Superior temporal gyrus (tissue), 1 donor: Measurements from ENCODE around the gene TKFC.

ENCODE experiments used
- DNase-seq: peaks from one replicate; pipeline ENCODE4 v3.0.0-alpha.2; 2016; ENCODE audit errors: extremely low spot score

TKFC gene

DNA sequence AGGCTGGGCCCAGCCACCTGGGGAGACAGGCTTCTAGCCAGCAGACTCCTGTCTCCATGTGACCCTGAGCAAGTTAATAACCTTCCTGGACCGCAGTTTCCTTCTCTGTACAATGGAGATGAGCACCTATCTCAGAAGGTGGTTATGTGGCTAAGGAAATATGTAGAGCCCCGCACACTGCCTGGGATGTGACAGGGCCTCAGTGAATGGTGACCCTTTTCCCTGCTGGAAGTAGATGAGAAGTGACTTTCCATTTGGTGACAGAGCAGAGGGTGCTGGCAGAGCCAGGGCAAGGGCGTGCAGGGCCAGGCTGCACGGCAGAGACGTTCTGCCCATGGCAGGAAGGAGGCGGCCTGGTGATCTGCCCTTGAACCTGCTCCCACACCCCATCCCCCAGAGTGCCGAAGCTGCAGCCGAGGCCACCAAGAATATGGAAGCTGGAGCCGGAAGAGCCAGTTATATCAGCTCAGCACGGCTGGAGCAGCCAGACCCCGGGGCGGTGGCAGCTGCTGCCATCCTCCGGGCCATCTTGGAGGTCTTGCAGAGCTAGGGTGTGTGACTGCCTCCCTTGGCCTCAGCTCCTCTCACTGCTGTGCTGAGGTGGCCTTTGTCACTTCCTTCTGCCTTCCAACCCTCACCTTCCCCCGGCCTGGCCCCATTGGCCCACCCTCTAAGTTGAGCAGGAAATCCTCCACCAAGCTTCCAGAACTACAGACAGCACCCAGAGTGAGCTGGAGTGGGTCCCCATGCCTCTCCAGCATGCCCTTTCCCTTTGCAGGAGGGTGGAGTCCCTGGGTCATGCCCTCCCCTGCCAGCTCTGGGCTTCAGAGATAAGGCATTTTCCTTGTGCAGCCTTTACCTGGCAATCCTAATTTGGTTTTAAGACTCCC lies 13.2 kb downstream of the TKFC start:
- DNase-seq: no peak

DNA sequence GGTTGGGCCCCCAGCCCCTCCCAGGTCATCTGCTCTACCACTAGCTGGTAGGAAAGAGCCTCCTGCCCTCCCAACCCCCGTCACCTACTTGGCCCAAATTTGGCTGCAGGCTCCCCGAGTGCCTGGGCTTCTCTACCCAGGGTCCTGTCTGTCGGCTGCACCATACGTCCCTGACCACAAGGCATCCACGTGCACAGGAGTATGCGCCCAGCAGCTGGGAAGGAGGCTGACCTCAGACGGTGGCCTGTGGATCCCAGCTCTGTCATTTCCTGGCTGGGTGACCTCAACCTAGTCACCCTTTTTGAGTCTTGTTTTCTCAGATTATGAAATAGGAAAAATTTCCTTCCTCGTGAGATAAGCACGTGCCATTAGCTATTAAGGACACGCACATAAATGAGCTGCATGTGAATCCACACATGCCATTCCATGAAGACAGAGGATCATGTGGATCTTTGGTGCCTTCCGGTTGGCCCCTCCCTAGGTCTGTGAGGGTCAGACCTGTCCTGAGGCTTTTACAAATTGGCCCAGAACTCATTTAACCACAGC lies 15.0 kb downstream of the TKFC start:
- no peak for DNase-seq

DNA sequence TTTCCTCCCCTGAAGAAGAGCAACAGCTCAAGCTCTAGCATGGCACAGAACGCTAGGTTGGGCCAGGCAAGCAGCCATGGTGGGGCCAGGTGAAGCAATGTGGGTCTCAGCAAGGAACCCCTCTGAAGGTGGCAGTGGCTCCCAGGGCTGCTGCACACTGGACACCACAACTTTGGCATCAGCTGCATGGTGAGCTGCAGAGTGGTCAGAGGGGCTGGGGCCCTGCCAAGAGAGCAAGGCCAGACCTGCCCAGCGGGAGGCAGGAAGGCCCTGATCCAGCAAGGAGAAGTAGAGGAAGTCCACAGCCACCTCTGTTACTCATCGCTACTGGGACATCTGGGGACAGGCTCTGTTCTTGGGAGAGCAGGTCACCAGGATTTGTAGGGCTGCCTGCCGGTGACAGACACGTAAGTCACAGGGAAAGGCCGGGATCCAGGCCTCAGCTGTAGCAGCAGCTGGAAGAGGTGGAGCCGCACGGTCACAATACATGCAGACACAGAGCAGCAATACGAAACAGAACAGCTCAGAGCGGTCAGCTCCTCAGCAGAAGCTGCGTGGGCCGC lies 16.2 kb downstream of the TKFC start:
- no peak for DNase-seq

DNA sequence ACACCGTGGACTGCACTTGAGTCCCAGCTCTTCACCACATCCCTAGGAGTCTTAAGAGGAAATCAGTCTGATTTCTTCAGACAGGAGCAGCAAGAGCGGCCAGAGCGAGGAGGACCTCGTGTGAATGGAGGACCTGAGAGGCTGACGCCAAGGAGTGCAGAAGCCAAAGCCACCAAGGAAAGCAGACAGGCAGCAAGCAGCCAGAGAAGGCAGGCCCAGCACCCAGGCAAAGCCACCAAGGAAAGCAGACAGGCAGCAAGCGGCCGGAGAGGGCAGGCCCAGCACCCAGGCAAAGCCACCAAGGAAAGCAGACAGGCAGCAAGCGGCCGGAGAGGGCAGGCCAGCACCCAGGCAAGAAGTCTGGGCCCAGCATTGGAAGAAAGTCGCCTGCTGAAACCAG lies 16.9 kb downstream of the TKFC start:
- DNase-seq: no peak

DNA sequence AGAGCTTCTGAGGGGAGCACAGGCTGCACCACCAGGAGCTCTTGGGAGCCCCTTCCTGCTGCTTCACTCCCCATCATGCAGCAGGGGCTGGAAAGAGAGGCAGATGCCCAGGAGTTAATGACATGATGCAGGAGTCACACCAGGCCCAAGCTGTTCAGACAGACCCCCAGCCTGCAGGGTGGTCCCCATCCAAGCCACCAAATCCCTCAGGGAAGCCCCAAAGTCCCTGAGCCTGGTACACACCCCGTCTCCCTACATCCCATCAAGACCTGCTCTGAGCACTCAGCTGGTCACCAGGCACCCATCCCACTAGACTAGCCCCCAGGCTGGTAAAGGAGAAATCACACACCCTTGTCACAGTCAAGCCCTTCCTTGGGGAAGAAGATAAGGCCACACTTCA lies 17.3 kb downstream of the TKFC start:
- DNase-seq: no peak

DNA sequence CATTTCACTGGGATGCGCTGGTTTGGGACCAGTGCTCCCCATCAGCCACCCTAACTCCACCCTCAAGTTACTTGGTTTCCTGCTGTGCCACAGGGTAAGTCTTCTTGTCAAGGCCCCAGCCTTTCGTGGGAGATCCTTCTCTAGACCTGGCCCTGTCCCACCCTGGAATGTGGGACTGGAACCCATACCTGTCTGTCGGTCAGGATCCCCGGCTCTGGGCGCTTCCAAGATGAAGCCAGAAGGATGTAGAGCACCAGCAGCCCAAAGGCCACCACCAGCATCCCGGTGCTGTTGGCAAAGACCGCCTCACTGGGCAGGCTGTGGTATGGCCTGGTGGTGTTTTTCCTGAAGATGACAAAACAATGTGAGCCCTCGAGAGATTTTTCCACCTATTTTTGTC lies 17.8 kb downstream of the TKFC start:
- no peak for DNase-seq

DNA sequence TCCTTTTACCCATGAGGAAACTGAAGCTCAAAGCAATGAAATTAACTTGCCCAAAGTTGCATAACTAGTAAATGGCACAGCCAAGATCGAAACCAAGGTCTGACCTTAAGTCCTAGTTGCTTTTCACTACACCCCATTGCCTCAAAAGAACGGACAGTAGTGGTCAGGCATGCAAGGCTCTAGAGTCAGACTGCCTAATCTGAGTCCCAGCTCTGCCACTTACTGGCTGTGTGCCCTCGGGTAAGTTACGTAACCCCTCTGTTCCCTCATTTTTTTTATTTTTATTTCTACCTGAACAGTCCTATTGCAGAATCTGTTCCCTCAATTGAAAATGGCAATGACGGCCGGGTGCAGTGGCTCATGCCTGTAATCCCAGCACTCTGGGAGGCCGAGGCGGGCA lies 19.0 kb downstream of the TKFC start:
- no peak for DNase-seq

DNA sequence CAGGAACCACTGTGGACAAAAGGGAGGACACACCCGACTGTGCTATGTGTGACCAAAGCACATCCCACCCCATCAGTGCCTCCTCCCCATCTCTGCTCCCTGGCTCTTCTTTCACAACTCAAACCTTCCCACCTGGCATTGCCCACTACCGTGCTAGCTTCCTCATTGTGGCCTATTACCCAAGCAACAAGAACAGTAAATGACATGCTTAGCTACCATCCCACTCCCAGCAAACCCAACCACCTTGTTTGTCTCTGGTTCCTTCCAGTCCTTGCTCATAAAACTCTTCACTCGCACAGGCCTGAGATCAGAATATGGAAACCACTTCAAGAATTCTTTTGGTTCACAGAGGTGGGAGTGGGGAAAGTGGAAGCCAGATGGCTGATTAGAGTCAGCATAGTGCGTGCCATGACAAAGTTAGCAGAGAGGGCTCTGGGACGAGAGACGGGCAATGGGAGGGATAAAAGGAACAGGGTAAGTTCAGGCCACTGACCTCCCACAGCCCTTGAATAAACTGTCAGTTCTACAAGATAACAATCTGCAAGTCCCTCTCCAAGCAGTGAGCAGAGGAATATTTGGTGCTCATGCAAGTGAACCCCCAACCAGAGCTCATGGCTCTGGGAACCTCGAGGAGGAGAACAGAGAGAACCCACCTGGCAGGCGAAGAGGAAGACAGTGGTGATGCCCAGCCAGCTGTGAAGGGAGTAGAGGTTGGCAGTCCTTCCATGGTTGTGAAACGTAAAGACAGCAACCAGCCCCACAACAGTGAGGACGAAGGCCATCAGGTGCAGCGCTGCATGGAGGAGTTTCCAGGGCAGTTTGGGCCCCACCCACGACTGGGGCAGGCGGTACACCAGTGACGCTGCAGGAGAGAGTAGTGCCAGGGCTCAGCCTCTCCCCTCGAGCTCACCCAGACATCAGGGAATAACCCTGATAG lies 20.4 kb downstream of the TKFC start:
- no peak for DNase-seq

DNA sequence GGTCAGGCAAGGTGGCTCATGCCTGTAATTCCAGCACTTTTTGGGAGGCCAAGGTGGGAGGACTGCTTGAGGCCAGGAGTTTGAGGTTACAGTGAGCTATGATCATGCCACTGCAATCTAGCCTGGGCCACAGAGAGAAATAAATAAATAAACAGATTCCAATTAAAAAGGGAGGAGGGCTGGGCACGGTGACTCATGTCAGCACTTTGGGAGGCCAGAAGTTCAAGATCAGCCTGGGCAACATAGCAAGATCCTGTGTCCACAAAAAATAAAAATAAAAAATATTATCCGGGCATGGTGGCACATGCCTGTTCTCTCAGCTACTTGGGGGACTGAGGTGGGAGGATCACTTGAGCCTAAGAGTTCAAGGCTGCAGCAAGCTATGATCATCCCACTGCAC lies 21.2 kb downstream of the TKFC start:
- DNase-seq: no peak

DNA sequence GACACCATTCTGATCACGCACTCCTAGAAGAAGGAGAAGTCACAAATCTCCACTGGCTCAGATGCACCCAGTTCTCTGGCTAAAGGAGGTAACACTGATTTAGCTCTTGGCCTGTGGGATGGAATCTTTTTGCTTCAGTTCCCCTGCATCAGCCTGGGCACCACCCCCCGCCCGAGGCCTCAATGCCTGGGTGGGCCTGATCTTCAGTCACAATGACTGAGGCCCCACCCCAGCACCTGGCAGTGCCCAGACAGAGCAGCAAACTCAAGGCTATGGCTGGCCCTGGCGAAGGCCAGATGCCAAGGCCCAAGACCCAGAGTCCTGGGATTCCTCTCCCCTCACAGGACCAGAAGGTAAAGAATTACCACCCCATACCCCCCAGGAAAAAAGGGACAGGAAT lies 23.7 kb downstream of the TKFC start:
- DNase-seq: no peak

DNA sequence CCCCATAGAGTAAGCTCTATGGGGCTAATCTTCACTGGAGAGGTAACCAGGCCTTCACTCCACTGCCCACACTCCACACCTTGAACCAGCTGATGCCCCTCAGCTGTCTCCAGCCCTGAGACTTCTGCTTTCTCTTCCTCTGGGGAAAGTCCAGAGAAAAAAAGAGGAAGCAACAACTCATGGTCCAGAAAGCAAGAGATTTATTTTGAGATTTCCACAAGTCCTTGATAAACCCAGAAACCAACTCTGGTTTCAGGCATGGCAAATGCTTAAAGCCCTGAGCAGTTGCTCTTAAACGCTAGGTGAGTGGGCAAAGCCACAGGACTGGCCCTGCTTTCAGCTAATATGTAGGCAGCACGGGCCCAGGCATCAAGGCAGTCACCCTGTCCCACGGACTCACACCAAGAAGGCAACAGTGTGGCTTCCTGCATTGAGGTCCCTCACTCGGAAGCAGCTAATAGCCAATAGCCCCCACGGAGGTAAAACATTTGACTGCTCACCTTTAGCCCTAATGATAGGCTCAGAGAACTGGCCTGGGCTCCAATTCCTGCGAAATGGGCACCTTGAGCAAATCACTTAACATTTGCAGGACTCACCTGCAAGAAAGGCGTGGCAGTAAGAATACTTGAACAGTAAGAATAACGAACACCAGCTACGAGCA lies 24.3 kb downstream of the TKFC start:
- no peak for DNase-seq

DNA sequence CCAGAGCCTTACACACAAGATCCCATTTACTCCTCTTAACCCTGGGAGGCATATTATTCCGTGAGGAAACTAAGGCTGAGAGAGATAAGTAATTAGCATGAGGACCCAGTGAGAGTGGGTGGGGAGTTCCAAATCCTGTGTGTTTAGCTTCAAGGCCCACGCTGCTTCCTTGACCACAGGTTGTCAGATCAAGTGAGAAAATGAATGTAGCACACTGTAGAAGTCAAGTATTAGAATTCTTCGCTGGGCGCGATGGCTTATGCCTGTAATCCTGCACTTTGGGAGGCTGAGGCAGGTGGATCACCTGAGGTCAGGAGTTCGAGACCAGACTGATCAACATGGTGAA lies 24.8 kb downstream of the TKFC start:
- DNase-seq: no peak

DNA sequence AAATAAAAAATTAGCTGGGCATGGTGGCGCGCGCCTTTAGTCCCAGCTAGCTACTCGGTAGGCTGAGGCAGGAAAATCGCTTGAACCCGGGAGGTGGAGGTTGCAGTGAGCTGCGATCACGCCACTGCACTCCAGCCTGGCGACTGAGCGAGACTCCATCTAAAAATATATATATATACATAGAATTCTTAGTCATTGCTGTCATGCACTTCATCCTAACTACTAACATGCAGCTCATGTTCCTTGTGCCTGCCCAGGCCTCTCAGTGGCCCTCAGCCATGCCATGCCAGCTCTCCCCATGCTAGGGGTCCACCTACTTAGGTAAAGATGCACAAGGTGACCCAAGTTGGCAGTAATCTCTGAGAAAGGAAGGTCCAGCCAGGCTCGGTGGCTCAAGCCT lies 25.5 kb downstream of the TKFC start:
- DNase-seq: no peak

DNA sequence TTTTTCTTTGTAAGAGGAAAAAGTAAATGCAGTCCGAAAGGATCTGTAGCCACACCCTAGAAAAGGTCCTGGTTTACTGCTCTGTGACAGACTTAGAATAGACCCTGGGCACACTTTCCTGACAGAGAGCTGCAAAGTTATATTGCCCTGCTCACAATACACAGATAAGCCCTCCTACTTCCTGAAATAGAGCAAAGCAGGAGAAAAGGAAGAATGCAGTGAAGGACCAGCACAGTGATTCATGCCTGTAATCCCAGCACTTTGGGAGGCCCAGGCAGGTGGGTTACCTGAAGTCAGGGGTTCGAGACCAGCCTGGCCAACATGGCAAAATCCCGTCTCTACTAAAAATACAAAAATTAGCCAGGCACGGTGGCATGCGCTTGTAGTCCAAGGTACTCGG lies 26.5 kb downstream of the TKFC start:
- DNase-seq: no peak

DNA sequence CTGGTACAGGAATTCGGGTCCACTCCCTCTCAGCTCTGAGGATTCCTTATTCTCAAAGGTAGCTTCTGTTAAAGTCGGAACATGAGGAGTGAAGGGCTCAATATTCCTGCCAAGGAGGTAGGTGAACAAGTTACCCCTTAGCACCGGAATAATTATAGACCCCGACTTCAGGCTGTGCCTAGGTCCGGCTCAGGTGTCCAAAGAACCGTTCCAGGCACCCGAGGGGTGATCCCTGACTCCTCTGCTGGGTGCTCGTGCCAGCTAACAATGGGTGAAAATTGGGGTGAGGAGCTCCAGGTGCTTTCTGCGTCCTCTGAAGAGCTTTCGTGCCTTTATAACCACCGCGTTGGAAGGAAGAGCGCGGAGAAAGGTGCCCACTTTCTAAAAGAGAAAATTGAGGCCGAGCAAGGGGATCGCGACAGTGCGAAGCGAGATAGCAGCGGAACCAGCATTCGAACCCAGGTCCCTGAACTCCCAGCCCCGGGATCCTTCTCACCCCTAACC lies 28.3 kb downstream of the TKFC start:
- no peak for DNase-seq

DNA sequence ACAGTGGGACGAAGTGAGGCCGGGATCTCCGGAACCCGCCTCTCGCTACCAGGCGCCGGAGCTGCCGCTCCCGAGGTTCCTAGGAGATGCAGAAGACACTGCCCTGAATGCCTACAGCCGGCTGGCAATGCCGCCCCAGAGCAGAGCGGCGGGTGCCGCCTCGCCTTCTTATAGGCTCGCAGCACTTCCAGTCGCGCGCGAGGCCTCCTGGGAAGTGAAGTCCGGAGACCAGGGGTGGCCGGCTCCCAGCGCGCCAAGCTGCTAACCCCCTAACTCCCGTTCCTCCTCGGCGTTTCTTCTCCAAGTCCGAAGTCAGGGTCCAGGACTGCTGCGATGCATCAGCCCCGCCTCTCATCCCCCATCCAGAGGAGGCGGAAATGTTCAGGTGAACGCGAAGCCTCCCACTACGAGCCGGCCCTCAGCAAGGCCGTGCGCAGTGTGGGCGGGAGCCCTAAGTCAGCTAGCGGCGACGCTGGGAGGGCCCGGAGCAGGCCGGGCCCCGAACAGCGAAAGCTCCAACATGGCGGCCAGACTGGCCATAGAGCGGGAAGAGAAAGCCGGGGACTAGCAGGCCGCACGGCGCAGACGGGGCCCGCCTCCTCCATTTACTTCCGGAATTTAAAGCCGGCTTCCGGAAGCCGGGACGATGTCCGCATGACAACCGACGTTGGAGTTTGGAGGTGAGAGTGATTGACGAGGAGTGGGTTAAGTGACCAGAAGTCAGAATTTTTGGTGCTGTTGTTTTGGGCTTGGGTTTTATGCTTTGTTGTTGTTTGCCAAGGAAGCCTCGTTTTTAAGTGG lies 28.9 kb downstream of the TKFC start, which contains the start of the genes CYB561A3 and TMEM138:
CYB561A3 (minus strand) TSS at position 142 of the 801 bp plus-strand sequence. CDS start 5,169 bp downstream, outside the sequence.
TMEM138 (plus strand) TSS at position 634 of the 801 bp plus-strand sequence. CDS start 2,017 bp downstream, outside the sequence.
- DNase-seq: peak; percentile 95

DNA sequence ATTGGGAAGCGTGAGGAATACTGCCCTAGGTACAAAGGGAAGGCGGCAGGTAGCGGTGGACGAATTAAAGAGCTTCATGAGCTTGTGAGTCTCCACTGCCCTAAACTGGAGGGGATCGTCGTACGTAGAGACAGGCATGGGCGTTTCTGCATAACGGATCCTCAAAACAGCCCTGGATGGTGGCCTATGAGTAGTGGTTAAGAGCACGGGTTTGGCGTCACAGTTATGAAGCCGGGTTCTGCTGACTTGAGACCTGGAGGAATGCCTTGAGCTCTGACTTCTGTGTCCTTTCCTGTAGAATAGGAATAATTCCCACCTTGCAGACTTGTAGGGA lies 29.5 kb downstream of the TKFC start:
- DNase-seq: no peak

DNA sequence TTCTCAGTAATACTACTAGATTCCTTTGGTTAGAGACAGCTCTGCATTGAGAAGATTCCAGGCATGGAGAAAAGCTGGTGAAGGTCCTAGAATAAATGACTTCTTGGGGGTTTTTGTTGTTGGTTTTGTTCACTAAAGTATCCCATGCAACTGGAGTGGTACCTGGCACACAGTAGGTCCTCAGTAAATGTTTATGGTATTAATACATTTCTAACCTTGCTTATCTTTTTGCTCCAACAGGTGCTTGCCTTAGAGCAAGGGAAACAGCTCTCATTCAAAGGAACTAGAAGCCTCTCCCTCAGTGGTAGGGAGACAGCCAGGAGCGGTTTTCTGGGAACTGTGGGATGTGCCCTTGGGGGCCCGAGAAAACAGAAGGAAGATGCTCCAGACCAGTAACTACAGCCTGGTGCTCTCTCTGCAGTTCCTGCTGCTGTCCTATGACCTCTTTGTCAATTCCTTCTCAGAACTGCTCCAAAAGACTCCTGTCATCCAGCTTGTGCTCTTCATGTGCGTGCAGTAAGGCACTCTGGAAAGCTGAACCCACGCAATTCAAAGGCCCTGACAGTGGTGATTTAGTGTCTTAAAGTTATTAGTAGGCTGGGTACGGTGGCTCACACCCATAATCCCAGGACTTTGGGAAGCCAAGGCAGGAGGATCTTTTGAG lies 31.1 kb downstream of the TKFC start:
- no peak for DNase-seq

DNA sequence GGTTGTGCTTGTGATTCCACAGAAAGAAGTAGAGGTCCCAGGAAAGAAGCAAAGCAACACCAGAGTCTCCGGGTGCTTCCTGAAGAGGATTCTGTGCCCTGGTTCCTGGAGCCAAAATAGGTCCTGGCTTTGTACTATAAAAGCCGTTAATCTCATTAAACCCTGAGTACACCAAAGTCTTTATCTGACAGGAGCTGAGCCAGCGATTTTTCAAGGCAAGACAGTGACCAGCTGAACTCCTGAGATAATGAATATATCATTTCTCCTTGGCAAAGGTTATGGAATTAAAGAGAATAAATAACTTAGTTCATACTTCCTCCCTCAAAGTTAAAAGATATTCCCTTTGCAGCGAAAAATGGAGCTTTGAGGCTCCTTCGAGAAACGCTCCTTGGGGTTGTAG lies 34.4 kb downstream of the TKFC start:
- no peak for DNase-seq

DNA sequence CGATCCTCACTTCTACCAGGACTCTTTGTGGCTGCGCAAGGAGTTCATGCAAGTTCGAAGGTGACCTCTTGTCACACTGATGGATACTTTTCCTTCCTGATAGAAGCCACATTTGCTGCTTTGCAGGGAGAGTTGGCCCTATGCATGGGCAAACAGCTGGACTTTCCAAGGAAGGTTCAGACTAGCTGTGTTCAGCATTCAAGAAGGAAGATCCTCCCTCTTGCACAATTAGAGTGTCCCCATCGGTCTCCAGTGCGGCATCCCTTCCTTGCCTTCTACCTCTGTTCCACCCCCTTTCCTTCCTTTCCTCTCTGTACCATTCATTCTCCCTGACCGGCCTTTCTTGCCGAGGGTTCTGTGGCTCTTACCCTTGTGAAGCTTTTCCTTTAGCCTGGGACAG lies 35.6 kb downstream of the TKFC start:
- DNase-seq: no peak
